ENCODE results near the gene FAM227B. TPM values are rescaled to one million over a fixed set of nuclear protein-coding genes. Genes with fewer than 3 reads are reported as not detected.

FAM227B gene
- total and polyA plus RNA-seq, 2 of the 13 experiments (the other 11 are each of a cell fraction or from before 2014, with no cell fraction given): 1.9 to 2.6 TPM

DNA sequence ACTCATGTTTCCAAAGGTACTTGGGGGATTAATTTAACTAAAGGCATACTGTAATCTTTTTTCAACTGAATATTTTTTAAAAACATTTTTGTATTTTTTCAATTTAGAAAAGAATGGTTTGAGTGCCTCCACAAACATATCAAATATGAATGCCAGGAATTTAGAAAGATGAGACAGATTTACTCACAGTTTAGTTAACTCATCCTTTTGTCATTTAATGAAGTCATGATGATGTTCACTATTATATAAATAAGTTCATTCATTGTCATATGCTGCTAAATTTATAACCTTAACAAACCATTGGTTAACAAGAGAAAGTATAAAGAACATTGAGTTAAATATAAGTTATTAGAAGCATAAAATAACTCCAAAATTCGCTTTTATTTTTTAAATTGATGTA lies 147.6 kb downstream of the FAM227B start (continued):
- TF ChIP-seq, protein P1, sequence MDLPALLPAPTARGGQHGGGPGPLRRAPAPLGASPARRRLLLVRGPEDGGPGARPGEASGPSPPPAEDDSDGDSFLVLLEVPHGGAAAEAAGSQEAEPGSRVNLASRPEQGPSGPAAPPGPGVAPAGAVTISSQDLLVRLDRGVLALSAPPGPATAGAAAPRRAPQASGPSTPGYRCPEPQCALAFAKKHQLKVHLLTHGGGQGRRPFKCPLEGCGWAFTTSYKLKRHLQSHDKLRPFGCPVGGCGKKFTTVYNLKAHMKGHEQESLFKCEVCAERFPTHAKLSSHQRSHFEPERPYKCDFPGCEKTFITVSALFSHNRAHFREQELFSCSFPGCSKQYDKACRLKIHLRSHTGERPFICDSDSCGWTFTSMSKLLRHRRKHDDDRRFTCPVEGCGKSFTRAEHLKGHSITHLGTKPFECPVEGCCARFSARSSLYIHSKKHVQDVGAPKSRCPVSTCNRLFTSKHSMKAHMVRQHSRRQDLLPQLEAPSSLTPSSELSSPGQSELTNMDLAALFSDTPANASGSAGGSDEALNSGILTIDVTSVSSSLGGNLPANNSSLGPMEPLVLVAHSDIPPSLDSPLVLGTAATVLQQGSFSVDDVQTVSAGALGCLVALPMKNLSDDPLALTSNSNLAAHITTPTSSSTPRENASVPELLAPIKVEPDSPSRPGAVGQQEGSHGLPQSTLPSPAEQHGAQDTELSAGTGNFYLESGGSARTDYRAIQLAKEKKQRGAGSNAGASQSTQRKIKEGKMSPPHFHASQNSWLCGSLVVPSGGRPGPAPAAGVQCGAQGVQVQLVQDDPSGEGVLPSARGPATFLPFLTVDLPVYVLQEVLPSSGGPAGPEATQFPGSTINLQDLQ (CRISPR knock-in tag; IDR thresholded peaks at IDR 0.05): no peak
- TF ChIP-seq, protein P2, sequence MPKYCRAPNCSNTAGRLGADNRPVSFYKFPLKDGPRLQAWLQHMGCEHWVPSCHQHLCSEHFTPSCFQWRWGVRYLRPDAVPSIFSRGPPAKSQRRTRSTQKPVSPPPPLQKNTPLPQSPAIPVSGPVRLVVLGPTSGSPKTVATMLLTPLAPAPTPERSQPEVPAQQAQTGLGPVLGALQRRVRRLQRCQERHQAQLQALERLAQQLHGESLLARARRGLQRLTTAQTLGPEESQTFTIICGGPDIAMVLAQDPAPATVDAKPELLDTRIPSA (CRISPR knock-in tag; IDR thresholded peaks at IDR 0.05; ENCODE audit: borderline replicate concordance): no peak
- no peak for TF ChIP-seq SNAI1 (CRISPR knock-in tag; IDR thresholded peaks at IDR 0.05; ENCODE audit: borderline replicate concordance)
- TF ChIP-seq, protein P3, sequence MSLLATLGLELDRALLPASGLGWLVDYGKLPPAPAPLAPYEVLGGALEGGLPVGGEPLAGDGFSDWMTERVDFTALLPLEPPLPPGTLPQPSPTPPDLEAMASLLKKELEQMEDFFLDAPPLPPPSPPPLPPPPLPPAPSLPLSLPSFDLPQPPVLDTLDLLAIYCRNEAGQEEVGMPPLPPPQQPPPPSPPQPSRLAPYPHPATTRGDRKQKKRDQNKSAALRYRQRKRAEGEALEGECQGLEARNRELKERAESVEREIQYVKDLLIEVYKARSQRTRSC (CRISPR knock-in tag; IDR thresholded peaks at IDR 0.05; ENCODE audit: low read depth): no peak
- no peak for TF ChIP-seq PITX1 (CRISPR knock-in tag; IDR thresholded peaks at IDR 0.05)

DNA sequence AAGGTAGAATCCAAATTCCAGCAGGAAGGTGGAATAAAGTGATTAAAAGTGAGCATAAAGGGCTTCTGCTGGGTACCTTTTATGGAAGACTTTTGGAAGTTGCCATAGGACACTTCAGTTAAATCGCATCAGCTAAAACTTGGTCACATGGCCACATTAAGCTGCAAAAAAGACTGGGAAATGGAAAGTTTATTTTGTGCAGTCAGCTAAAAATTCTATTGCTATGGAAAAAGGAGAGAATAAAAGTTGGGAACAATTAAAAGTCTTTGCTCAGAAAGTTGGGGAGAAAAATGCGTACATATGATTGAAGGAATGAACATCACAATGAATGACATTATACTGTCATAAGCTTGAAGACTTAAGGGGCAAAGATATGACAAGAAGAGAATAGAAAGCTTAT lies 148.3 kb downstream of the FAM227B start:
- H3K27me3 ChIP-seq (ENCODE audit: control insufficient read depth in 1 of 2, insufficient read depth in 2 of 2, low read length in 2 of 2): no peaks in the 10 kb centered on the region
- no peaks in the 10 kb centered on the region for H3K36me3 ChIP-seq (replicated peaks in 1 of 2; ENCODE audit: control insufficient read depth in 1 of 2, insufficient read depth in 2 of 2, low read length in 2 of 2)
- H4K20me1 ChIP-seq (ENCODE audit: insufficient read depth, low read length): no peaks in the 10 kb centered on the region
- no peak overlapping the region for H3K27ac ChIP-seq (ENCODE audit: extremely low read length, insufficient read depth, low read length)
- WGBS (ENCODE audit: low lambda C conversion rate): 21% methylated on average over 2 of the region's 2 CpGs
- H3K4me3 ChIP-seq (replicated peaks in 1 of 3; ENCODE audit: insufficient read depth in 1 of 3, low read depth in 2 of 3, low read length in 3 of 3): no peak overlapping the region
- no peak overlapping the region for H3K4me2 ChIP-seq (ENCODE audit: low read depth, low read length)
- intact Hi-C loops (cut with micrococcal nuclease; ENCODE audit: unreplicated experiment): no loop called here
- DNase-seq (ENCODE audit: low spot score) (no peak), FAIRE-seq (no peak), ATAC-seq (no peak)
- no peak overlapping the region for H3K9ac ChIP-seq (ENCODE audit: insufficient read depth, low read depth, low read length)
- H3K9me3 ChIP-seq (ENCODE audit: low read length): no peaks in the 10 kb centered on the region
- ChIA-PET CTCF (ENCODE audit: low intra/inter-chr PET ratio, low total read pairs) (no interaction called here), POLR2A (no interaction called here)
- H3K79me2 ChIP-seq (ENCODE audit: insufficient read depth, low read length): no peaks in the 10 kb centered on the region
- H3K4me1 ChIP-seq (ENCODE audit: insufficient read depth, low read length): no peaks in the 10 kb centered on the region
- no peak overlapping the region for H2AFZ ChIP-seq (ENCODE audit: low read length)
- BruUV-seq (replicated peaks): no TSS peak
- in situ Hi-C loops (cut with HindIII; ENCODE audit: extremely low pct_ligation_motif_present, low pct_unique_long_range_greater_than_20kb): no loop called here
- TF ChIP-seq ESRRA (CRISPR knock-in tag; IDR thresholded peaks at IDR 0.05; ENCODE audit: low read depth) (no peak), MAFF (IDR thresholded peaks at IDR 0.05; ENCODE audit: low read depth, low read length) (peak; percentile 70), AHR (CRISPR knock-in tag; IDR thresholded peaks at IDR 0.05) (no peak), MAFK (conservative IDR thresholded peaks at IDR 0.05 in 1 of 2, IDR thresholded peaks at IDR 0.05 in 1 of 2; ENCODE audit: low read length in 2 of 2) (peak; percentile 34 to 75; a peak in 2 of 4 replicates), CBX1 (IDR thresholded peaks at IDR 0.05; ENCODE audit: low read depth) (no peak), ZKSCAN1 (IDR thresholded peaks at IDR 0.05; ENCODE audit: low read length) (no peak), FOXC1 (CRISPR knock-in tag; IDR thresholded peaks at IDR 0.05; ENCODE audit: borderline replicate concordance) (no peak), SMC3 (IDR thresholded peaks at IDR 0.05; ENCODE audit: low read length) (no peak)
- TF ChIP-seq, protein P4, sequence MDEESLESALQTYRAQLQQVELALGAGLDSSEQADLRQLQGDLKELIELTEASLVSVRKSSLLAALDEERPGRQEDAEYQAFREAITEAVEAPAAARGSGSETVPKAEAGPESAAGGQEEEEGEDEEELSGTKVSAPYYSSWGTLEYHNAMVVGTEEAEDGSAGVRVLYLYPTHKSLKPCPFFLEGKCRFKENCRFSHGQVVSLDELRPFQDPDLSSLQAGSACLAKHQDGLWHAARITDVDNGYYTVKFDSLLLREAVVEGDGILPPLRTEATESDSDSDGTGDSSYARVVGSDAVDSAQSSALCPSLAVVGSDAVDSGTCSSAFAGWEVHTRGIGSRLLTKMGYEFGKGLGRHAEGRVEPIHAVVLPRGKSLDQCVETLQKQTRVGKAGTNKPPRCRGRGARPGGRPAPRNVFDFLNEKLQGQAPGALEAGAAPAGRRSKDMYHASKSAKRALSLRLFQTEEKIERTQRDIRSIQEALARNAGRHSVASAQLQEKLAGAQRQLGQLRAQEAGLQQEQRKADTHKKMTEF (CRISPR knock-in tag; IDR thresholded peaks at IDR 0.05): no peak
- TF ChIP-seq, protein P5, sequence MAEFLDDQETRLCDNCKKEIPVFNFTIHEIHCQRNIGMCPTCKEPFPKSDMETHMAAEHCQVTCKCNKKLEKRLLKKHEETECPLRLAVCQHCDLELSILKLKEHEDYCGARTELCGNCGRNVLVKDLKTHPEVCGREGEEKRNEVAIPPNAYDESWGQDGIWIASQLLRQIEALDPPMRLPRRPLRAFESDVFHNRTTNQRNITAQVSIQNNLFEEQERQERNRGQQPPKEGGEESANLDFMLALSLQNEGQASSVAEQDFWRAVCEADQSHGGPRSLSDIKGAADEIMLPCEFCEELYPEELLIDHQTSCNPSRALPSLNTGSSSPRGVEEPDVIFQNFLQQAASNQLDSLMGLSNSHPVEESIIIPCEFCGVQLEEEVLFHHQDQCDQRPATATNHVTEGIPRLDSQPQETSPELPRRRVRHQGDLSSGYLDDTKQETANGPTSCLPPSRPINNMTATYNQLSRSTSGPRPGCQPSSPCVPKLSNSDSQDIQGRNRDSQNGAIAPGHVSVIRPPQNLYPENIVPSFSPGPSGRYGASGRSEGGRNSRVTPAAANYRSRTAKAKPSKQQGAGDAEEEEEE (CRISPR knock-in tag; IDR thresholded peaks at IDR 0.05; ENCODE audit: borderline replicate concordance): no peak

All from HepG2 (cell line).